SK-N-MC (cell line): ENCODE data around the gene TACC2.

Experiments
- EZH2 ChIP-seq: fragments of 200-600 bp; sonication (generic); IDR thresholded peaks from one replicate; pipeline ENCODE4 v1.6.1; 2017; ENCODE audit warnings: antibody characterized with exemption
- FOXP2 ChIP-seq: optimal IDR thresholded peaks from 2 replicates; pipeline ENCODE3; 2011; ENCODE audit warnings: mild to moderate bottlenecking, moderate library complexity; ENCODE audit not compliant: insufficient read depth; ENCODE audit errors: extremely low read length, control extremely low read depth
- POLR2AphosphoS5 ChIP-seq: IDR thresholded peaks from 2 replicates; pipeline ENCODE4 v1.6.1; 2012; ENCODE audit warnings: mild to moderate bottlenecking, low read depth, low read length, borderline replicate concordance

DNA sequence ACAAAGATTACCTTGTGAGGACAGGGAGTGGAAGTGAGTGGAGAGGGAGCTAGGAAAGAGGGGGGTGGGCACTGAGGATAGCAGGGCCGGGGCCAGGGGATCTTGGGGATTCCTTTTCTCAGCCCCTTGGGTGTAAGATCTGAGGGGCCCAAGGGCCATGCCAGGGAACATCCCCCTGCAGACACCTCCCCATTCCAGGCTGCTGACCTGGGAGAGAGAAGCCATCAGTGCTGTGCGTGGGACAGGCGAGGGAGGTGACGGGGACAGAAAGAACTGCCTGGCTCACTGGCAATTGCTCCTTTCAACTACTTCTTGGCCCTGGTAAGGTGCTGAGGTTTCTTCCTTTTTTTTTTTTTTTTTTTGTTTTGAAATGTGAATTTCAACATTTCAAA lies 270.1 kb downstream of the TACC2 start:
- TF ChIP-seq EZH2 (no peak), POLR2AphosphoS5 (no peak), FOXP2 (no peak)
